ENCODE data around the gene VTI1A.

DNA sequence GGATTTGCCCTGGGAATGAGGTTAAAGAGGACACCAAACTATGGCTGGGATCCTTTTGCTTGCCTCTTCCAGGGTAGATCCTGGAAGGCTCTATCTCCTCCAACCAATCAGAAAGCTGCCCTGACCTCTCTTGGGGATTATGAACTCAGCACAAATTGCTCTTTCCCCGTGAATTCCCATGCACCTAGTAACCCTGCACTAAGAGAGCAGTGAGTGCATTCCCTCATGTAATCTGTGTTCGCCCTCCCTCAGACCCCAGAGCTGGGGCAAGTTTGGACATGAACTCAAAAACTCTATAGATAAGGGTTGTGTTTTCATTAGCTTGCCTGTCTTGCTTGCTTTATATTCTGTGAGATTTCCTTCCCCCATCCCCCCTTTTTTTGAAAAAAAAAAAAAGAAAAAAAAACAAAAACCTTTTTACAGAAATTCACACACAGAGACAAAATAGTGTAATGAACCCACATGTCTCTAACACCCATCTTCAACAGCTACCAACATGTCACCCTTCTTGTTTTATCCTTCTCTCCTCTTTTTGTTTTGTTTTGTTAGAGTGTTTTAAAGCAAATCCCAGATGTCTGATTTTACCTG lies 277.5 kb downstream of the VTI1A start:
- no peak for TF ChIP-seq POLR2A (IDR thresholded peaks at IDR 0.05)
- TF ChIP-seq, protein P1, sequence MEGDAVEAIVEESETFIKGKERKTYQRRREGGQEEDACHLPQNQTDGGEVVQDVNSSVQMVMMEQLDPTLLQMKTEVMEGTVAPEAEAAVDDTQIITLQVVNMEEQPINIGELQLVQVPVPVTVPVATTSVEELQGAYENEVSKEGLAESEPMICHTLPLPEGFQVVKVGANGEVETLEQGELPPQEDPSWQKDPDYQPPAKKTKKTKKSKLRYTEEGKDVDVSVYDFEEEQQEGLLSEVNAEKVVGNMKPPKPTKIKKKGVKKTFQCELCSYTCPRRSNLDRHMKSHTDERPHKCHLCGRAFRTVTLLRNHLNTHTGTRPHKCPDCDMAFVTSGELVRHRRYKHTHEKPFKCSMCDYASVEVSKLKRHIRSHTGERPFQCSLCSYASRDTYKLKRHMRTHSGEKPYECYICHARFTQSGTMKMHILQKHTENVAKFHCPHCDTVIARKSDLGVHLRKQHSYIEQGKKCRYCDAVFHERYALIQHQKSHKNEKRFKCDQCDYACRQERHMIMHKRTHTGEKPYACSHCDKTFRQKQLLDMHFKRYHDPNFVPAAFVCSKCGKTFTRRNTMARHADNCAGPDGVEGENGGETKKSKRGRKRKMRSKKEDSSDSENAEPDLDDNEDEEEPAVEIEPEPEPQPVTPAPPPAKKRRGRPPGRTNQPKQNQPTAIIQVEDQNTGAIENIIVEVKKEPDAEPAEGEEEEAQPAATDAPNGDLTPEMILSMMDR (IDR thresholded peaks at IDR 0.05), result no peak
